GM12872 (cell line): Measurements from ENCODE around the gene TNRC6C.

Experiments used
- CTCF ChIP-seq: IDR thresholded peaks from 3 replicates; pipeline ENCODE4 v1.5.1; 2011; ENCODE audit warnings: low read depth, mild to moderate bottlenecking, low read length, moderate library complexity; ENCODE audit not compliant: insufficient read depth

The TNRC6C gene

GRCh38 chr17:78104540-78104941 lies 146.0 kb downstream of the TNRC6C start:
- no peak for TF ChIP-seq CTCF

GRCh38 chr17:78105101-78105500 lies 146.6 kb downstream of the TNRC6C start:
- no peak for TF ChIP-seq CTCF

- no peak for TF ChIP-seq CTCF
Measured at GRCh38 chr17:78105551-78105950, 147.0 kb downstream of the TNRC6C start.

GRCh38 chr17:78106211-78106610 lies 147.7 kb downstream of the TNRC6C start:
- no peak for TF ChIP-seq CTCF

- TF ChIP-seq CTCF, result no peak
Measured at GRCh38 chr17:78107457-78107856, 149.0 kb downstream of the TNRC6C start.

GRCh38 chr17:78107976-78108725 lies 149.6 kb downstream of the TNRC6C start:
- TF ChIP-seq CTCF, result no peak

- no peak for TF ChIP-seq CTCF
Measured at GRCh38 chr17:78108726-78109488, 150.4 kb downstream of the TNRC6C start.
